Measurements from ENCODE around the gene GLUL.
"Not testable (repeated sequence)": the region's sequence is repeated elsewhere in the genome, so short reads cannot be mapped to it uniquely, and the experiment has no call there.

The GLUL gene

DNA sequence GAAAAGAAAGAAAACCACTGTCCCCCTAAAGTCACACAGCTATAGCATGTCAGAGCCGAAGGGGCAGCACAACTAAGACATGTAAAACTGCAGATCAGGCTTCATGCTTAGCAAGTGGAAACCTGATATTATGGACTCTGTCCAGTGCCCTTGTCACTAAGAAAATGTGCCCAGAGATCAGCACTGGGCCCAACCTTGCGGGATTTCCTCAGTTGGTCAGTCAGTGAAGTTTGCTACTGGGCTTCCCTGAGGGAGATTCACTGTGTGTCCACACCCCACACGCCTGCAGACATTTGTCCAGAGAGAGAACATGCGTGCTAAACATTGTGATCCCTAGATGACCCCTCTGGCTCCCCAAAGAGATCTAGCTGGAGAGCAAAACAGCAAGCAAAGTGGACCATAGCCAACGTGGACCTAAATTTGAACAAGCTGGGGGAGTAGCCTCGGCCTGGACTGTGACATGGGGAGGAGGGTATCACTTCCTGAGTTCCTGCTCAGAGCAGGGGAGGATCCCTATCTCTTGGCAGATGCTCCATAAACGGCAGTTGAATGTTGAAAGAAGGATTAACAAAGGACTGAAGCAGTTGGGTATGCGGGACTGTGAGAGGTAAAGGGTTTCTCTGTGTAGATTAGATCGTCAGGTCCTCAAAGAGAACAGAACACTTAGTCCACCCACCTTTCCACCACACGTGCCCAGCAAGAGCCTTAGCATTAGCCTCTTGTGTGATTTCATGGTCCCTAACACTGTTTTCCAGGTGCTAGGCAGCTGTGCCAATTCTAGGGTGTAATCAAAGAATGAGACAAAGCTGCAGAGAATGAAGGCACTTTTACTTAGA, 53.6 kb downstream of the GLUL start:
- Histone ChIP-seq H3K27me3 (ENCODE audit: low read depth, low read length) (no peaks in the 10 kb centered on the region), H3K27ac (ENCODE audit: low read length) (no peak overlapping the region)

DNA sequence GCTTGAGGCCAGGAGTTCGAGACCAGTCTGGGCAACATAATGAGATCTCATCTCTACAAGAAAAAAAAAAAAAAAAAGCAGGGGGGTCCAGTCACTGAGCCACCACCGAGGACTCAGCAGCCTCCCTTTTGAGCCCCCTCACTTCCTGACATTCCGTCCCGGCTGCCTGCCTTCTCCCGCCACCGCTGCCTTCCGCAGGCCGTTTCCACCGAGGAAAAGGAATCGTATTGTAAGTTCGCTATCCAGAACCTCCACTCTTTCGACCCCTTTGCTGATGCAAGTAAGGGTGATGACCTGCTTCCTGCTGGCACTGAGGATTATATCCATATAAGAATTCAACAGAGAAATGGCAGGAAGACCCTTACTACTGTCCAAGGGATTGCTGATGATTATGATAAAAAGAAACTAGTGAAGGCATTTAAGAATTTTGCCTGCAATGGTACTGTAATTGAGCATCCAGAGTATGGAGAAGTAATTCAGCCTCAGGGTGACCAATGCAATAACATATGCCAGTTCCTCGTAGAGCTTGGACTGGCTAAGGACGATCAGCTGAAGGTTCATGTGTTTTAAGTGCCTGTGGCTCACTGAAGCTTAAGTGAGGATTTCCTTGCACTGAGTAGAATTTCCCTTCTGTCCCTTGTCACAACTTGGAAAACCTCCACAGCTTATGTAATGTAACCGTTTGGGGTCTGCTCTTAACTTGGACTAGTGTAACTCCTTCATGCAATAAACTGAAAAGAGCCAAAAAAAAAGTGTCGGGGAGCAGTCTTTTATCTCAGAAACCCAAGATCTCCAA, 55.6 kb downstream of the GLUL start:
- Histone ChIP-seq H3K4me1 (ENCODE audit: control insufficient read depth in 1 of 2, insufficient read depth in 2 of 2, low read length in 2 of 2) (no peaks in the 10 kb centered on the region), H3K27ac (ENCODE audit: low read length) (no peak overlapping the region), H3K36me3 (ENCODE audit: control insufficient read depth in 1 of 2, insufficient read depth in 2 of 2, low read length in 2 of 2) (no peaks in the 10 kb centered on the region), H3K4me3 (ENCODE audit: low read depth in 1 of 2, low read length in 2 of 2) (no peak overlapping the region), H3K27me3 (ENCODE audit: low read depth, low read length) (no peaks in the 10 kb centered on the region), H3K9me3 (ENCODE audit: control insufficient read depth in 1 of 2, low read length in 2 of 2) (no peaks in the 10 kb centered on the region)

More for the DNA sequence above, 53.6 kb downstream of the GLUL start:
- no peaks in the 10 kb centered on the region for H3K4me1 ChIP-seq (ENCODE audit: control insufficient read depth in 1 of 2, insufficient read depth in 2 of 2, low read length in 2 of 2)
- no peaks in the 10 kb centered on the region for H3K36me3 ChIP-seq (ENCODE audit: control insufficient read depth in 1 of 2, insufficient read depth in 2 of 2, low read length in 2 of 2)
- no peak overlapping the region for H3K4me3 ChIP-seq (ENCODE audit: low read depth in 1 of 2, low read length in 2 of 2)
- no peaks in the 10 kb centered on the region for H3K9me3 ChIP-seq (ENCODE audit: control insufficient read depth in 1 of 2, low read length in 2 of 2)

DNA sequence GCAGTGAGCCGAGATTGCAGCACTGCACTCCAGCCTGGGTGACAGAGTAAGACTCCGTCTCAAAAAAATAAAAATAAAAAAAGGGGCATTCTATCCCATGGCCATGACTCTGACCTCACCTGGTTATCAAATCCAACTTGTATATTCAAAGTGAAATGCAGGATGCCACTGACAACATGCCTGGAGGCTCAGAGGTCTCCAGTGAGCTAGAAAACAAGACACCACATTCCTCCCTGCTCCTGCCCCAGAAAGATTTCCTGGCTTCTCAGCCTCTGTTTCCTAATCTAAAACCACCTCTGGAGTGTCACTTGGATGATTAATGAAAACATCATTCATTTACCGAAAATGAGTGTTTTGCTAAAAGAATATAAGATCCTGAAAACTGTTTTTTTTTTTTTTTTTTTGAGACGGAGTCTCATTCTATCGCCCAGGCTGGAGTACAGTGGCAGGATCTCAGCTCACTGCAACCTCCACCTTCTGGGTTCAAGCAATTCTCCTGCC, 58.5 kb downstream of the GLUL start:
- H3K27ac ChIP-seq (ENCODE audit: low read length); H3K4me1 ChIP-seq (ENCODE audit: control insufficient read depth in 1 of 2, insufficient read depth in 2 of 2, low read length in 2 of 2); H3K9me3 ChIP-seq (ENCODE audit: control insufficient read depth in 1 of 2, low read length in 2 of 2); H3K4me3 ChIP-seq (ENCODE audit: low read depth in 1 of 2, low read length in 2 of 2); H3K27me3 ChIP-seq (ENCODE audit: low read depth, low read length); H3K36me3 ChIP-seq (ENCODE audit: control insufficient read depth in 1 of 2, insufficient read depth in 2 of 2, low read length in 2 of 2): not testable (repeated sequence)

DNA sequence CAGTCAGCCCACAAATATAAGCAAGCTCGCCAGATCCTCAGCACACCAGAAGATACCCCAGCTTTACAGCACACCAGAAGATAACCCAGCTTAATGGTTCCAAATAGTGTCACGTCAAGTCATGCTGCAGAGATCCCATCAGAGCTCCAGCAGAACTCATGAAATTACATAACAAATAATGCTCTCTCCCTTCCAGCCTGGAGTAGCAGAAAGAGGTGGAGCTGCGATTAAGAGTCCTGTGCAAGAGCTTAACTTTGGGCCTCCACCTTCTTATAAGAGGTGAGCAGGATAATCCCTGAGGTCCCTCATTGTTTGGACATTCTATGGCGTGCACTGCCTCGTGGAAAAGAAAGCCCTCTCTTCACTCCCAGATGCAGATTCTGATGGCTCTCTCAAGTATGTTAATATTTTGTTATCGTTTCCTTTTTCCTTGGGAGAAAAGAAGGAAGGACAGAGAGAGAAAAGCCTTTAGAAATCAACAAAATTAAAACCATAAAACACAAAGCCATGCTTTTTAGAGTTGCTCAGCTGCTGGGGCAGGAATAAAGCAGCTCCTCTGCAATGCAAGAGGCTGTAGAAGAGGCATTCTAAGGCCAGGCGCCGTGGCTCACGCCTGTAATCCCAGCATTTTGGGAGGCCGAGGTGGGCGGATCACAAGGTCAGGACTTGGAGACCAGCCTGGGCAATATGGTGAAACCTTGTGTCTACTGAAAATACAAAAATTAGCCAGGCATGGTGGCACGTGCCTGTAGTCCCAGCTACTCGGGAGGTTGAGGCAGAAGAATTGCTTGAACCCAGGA, 59.1 kb downstream of the GLUL start:
- Histone ChIP-seq H3K27me3 (ENCODE audit: low read depth, low read length) (no peaks in the 10 kb centered on the region), H3K9me3 (ENCODE audit: control insufficient read depth in 1 of 2, low read length in 2 of 2) (no peaks in the 10 kb centered on the region), H3K4me3 (ENCODE audit: low read depth in 1 of 2, low read length in 2 of 2) (no peak overlapping the region), H3K27ac (ENCODE audit: low read length) (no peak overlapping the region), H3K4me1 (ENCODE audit: control insufficient read depth in 1 of 2, insufficient read depth in 2 of 2, low read length in 2 of 2) (no peaks in the 10 kb centered on the region), H3K36me3 (ENCODE audit: control insufficient read depth in 1 of 2, insufficient read depth in 2 of 2, low read length in 2 of 2) (no peaks in the 10 kb centered on the region)
